Ishikawa (cell line): ENCODE data around the gene ELL2.

Source experiments
- EP300 ChIP-seq: IDR thresholded peaks from 2 replicates; pipeline ENCODE4 v1.6.1; 2012; ENCODE audit warnings: borderline replicate concordance
- NFIC ChIP-seq: IDR thresholded peaks from 2 replicates; pipeline ENCODE4 v1.6.1; 2012
- RAD21 ChIP-seq: IDR thresholded peaks from 2 replicates; pipeline ENCODE4 v1.6.1; 2012; ENCODE audit warnings: low read depth
- TAF1 ChIP-seq: IDR thresholded peaks from 2 replicates; pipeline ENCODE4 v1.6.1; 2012; ENCODE audit warnings: low read depth, mild to moderate bottlenecking
- TCF12 ChIP-seq: IDR thresholded peaks from 2 replicates; pipeline ENCODE4 v1.6.1; 2012; ENCODE audit warnings: low read depth
- ZBTB7A ChIP-seq: IDR thresholded peaks from 2 replicates; pipeline ENCODE4 v1.6.1; 2012; ENCODE audit warnings: low read depth
- TF ChIP-seq, protein P1 (sequence below): IDR thresholded peaks from 2 replicates; pipeline ENCODE4 v1.6.1; 2012

DNA sequence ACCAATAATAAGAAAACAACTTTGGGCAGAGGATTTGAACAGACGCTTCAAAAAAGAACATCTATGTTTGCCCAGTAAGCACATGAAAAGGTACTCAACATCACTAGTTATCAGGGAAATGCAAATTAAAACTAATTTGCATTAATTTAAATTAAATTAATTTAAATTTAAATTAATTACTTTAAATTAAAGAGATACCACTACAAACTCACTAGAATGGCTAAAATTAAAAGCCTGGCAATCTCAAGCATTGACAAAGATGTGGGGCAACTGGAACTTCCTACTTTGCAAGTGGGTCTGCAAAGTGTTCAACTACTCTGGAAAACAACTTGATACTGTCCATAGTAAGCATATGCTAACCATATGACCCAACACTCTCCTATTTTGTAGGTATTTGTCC is 32.1 kb upstream of the ELL2 start:
- TF ChIP-seq TCF12 (no peak), NFIC (no peak), EP300 (no peak), TAF1 (no peak), ZBTB7A (no peak), RAD21 (no peak)
- TF ChIP-seq, protein P1, sequence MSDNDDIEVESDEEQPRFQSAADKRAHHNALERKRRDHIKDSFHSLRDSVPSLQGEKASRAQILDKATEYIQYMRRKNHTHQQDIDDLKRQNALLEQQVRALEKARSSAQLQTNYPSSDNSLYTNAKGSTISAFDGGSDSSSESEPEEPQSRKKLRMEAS = no peak
